C4-2B (cell line): ENCODE results near the gene NGRN.
"Not testable (repeated sequence)": the region's sequence is repeated elsewhere in the genome, so short reads cannot be mapped to it uniquely, and the experiment has no call there.

Source experiments
- H3K27ac ChIP-seq: fragments of 450-650 bp; 2 replicates; pipeline ENCODE4 v1.5.1; 2017
- CTCF ChIP-seq: fragments of 450-650 bp; conservative IDR thresholded peaks from 2 replicates; pipeline ENCODE4 v1.5.1; 2017; ENCODE audit warnings: mild to moderate bottlenecking
- ZFX ChIP-seq: fragments of 450-650 bp; IDR thresholded peaks from 2 replicates; pipeline ENCODE4 v1.6.1; 2017

NGRN gene

GRCh38 chr15:90293040-90293810, 27.8 kb downstream of the NGRN start:
- peak; percentile 99 for TF ChIP-seq CTCF
- H3K27ac ChIP-seq = peak overlapping the region; percentile 52

- peak overlapping the region; percentile 52 for H3K27ac ChIP-seq
- TF ChIP-seq CTCF (no peak), ZFX (no peak)
These were observed 28.7 kb downstream of the NGRN start for GRCh38 chr15:90294159-90294558.

- TF ChIP-seq CTCF = no peak
- TF ChIP-seq ZFX = no peak
- no peak overlapping the region for H3K27ac ChIP-seq
These were observed 29.3 kb downstream of the NGRN start for GRCh38 chr15:90294601-90295269.

GRCh38 chr15:90295270-90295648, 29.8 kb downstream of the NGRN start:
- no peak for TF ChIP-seq CTCF
- TF ChIP-seq ZFX = no peak
- H3K27ac ChIP-seq = no peak overlapping the region

DNA sequence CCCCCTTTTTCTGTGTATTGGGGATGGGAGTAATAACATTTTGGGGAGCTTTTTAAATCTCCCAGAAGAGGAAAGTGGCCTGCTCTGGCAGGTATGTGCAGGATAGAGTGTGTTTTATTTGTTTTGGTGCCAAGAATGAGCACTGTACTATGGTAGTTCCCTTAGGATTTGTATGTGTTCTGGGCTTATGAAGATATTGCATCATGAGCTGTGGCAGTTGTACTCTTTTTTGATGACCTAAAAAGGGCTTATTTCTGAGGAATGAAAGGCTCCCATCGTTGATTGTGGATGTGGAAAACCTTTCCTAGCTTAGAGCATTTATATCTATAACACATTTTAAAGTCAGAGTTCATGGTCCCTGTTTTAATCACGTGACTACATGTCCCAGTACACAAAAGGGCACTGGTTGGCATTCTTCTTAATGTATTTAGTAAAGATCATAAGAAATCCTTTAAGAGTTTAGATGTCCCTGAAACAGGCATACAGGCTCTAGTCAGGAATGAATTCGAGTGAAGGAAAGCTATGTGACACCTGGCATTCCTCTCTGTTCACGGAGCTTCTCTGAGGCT, 30.9 kb downstream of the NGRN start:
- H3K27ac ChIP-seq = not testable (repeated sequence)

DNA sequence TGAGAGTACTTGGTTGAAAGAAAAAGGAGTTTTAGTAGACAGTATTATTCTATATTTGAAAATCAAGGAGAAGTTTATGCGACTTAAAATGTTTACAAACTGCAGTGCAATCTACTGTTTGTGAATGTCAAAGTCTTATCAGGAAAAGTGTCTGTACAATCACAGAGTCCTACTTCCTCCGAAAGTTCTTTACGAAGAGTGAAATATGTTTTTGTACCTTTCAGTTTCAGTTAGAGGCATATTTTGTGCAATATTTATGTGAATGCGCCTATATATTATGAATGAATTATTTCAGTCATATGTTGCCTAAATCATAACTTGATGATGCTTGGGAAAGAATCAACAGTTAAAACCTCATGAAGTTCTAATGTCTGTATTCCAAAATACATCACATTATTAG, 31.5 kb downstream of the NGRN start:
- TF ChIP-seq ZFX (no peak), CTCF (no peak)

GRCh38 chr15:90300541-90300940, 35.1 kb downstream of the NGRN start:
- TF ChIP-seq CTCF (no peak), ZFX (no peak)
- H3K27ac ChIP-seq = no peak overlapping the region

More for the DNA sequence above, 31.5 kb downstream of the NGRN start:
- no peak overlapping the region for H3K27ac ChIP-seq
